Hepatocyte (in vitro differentiated cells): ENCODE measurements around the gene SOX18. TPM values are rescaled to one million over a fixed set of nuclear protein-coding genes. Genes with fewer than 3 reads are reported as not detected.

Experiments used
- DNase-seq: peaks from one replicate; pipeline ENCODE4 v3.0.0-alpha.2; 2016; ENCODE audit warnings: low spot score
- H2AFZ ChIP-seq: fragments of 200-600 bp; sonication (generic); 2 replicates; pipeline ENCODE4 v1.6.0; 2016; ENCODE audit warnings: antibody characterized with exemption, mild to moderate bottlenecking
- H3K27ac ChIP-seq: fragments of 200-600 bp; sonication (generic); 2 replicates; pipeline ENCODE4 v1.5.1; 2016; ENCODE audit warnings: mild to moderate bottlenecking
- H3K27me3 ChIP-seq: fragments of 200-600 bp; sonication (generic); 2 replicates; pipeline ENCODE4 v1.6.1; 2016
- H3K36me3 ChIP-seq: fragments of 200-600 bp; sonication (generic); replicated peaks from 2 replicates; pipeline ENCODE4 v1.5.1; 2016; ENCODE audit warnings: low read depth; ENCODE audit not compliant: insufficient read depth
- H3K4me1 ChIP-seq: fragments of 200-600 bp; sonication (generic); 2 replicates; pipeline ENCODE4 v1.5.1; 2016; ENCODE audit warnings: mild to moderate bottlenecking, moderate library complexity; ENCODE audit not compliant: insufficient read depth
- H3K4me2 ChIP-seq: fragments of 200-600 bp; sonication (generic); 2 replicates; pipeline ENCODE4 v1.6.0; 2016
- H3K4me3 ChIP-seq: fragments of 200-600 bp; sonication (generic); 2 replicates; pipeline ENCODE4 v1.5.1; 2016; ENCODE audit warnings: mild to moderate bottlenecking
- H3K79me2 ChIP-seq: fragments of 200-600 bp; sonication (generic); 2 replicates; pipeline ENCODE4 v1.6.0; 2017; ENCODE audit warnings: mild to moderate bottlenecking
- H3K9me2 ChIP-seq: fragments of 200-600 bp; sonication (generic); replicated peaks from 2 replicates; pipeline ENCODE4 v1.6.0; 2017; ENCODE audit warnings: mild to moderate bottlenecking; ENCODE audit not compliant: insufficient read depth
- H3K9me3 ChIP-seq: fragments of 200-600 bp; sonication (generic); 2 replicates; pipeline ENCODE4 v1.5.1; 2016; ENCODE audit warnings: low read depth, mild to moderate bottlenecking
- H4K20me1 ChIP-seq: fragments of 200-600 bp; sonication (generic); 2 replicates; pipeline ENCODE4 v1.6.0; 2016; ENCODE audit warnings: mild to moderate bottlenecking; ENCODE audit not compliant: insufficient read depth, poor library complexity, severe bottlenecking
- CTCF ChIP-seq: fragments of 200-600 bp; sonication (generic); IDR thresholded peaks from 2 replicates; pipeline ENCODE4 v1.5.1; 2016; ENCODE audit warnings: antibody characterized with exemption, mild to moderate bottlenecking; ENCODE audit not compliant: poor library complexity
- EZH2 ChIP-seq: fragments of 200-600 bp; sonication (generic); IDR thresholded peaks from 2 replicates; pipeline ENCODE4 v1.6.1; 2016; ENCODE audit warnings: antibody characterized with exemption, mild to moderate bottlenecking, borderline replicate concordance
- EZH2phosphoT487 ChIP-seq: fragments of 200-600 bp; sonication (generic); IDR thresholded peaks from one replicate; pipeline ENCODE4 v1.6.1; 2018; ENCODE audit warnings: antibody characterized with exemption, mild to moderate bottlenecking, low read depth, moderate library complexity; ENCODE audit not compliant: unreplicated experiment, severe bottlenecking
- WGBS: methylation state at CpG from one replicate; pipeline ENCODE4 v1.1.6; 2016; ENCODE audit warnings: low lambda C conversion rate; ENCODE audit errors: missing lambda C conversion rate; 5-methylcytosine and 5-hydroxymethylcytosine counted together
- microRNA-seq: library from miRNA; unstranded; fragments of <30 nt; microRNA quantifications from one replicate; pipeline ENCODE4, GENCODE V29; 2017
- polyA plus RNA-seq: library from polyadenylated mRNA; unstranded; fragments of >200 nt; fragmentation: Nextera tagmentation; extraction: Ambion mirVana; gene quantifications from 2 replicates; pipeline ENCODE4 v1.2.1, GENCODE V29; 2016
- small RNA-seq: library from RNA; depleted of rRNA; stranded (forward); fragments of <200 nt; gene quantifications from one replicate; pipeline ENCODE3, GENCODE V24; 2014
- total RNA-seq: library from RNA; depleted of rRNA; stranded (reverse); fragments of >200 nt; gene quantifications from 2 replicates; pipeline ENCODE4 v1.2.3, GENCODE V29; 2014

SOX18 gene
- total and polyA plus RNA-seq, 2 experiments from 2014 or later = 2.0 TPM; not detected in 1

GRCh38 chr20:64003960-64004725 is 45.3 kb downstream of the SOX18 start:
- peaks cover 13% of the 10 kb centered on the region for H4K20me1 ChIP-seq
- no peak for DNase-seq
- H3K36me3 ChIP-seq = peaks cover 3% of the 10 kb centered on the region
- TF ChIP-seq EZH2 (no peak), EZH2phosphoT487 (no peak), CTCF (no peak)
- no peaks in the 10 kb centered on the region for H3K9me2 ChIP-seq
- H2AFZ ChIP-seq = no peak overlapping the region
- peaks cover 7% of the 10 kb centered on the region for H3K79me2 ChIP-seq
- H3K9me3 ChIP-seq = peaks cover 3% of the 10 kb centered on the region
- 74% methylated on average over 7 of the region's 7 CpGs for WGBS
- H3K27me3 ChIP-seq = no peaks in the 10 kb centered on the region
- H3K4me2 ChIP-seq = no peak overlapping the region
- H3K4me3 ChIP-seq = no peak overlapping the region
- no peaks in the 10 kb centered on the region for H3K4me1 ChIP-seq
- no peak overlapping the region for H3K27ac ChIP-seq

DNA sequence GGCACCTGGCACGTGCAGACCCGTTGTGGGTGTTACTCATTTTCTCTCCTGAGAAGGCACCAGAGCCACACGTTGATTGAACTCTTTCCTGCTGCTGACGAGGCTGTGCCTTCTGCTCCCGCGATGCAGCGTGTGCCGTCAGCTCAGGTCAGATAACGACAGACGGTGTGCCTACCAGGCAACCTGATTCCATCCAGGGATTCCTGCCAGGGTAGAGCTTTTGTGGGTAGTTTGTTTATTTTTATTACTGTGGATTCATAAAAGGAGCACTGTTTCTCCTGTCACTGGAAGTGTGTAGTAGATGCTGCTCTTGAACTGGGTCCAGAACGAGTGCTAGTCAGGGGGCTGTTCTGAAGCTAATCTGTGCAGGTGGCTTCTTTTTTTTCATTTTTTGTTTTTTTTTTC is 47.8 kb downstream of the SOX18 start:
- no peaks in the 10 kb centered on the region for H3K27me3 ChIP-seq
- no peak overlapping the region for H3K27ac ChIP-seq
- H3K4me1 ChIP-seq = no peaks in the 10 kb centered on the region
- no peak for TF ChIP-seq EZH2phosphoT487
- no peak for TF ChIP-seq CTCF
- no peak for TF ChIP-seq EZH2
- no peaks in the 10 kb centered on the region for H3K79me2 ChIP-seq
- H3K9me2 ChIP-seq = no peaks in the 10 kb centered on the region
- no peak overlapping the region for H3K4me2 ChIP-seq
- H3K9me3 ChIP-seq = no peaks in the 10 kb centered on the region
- peaks cover 11% of the 10 kb centered on the region for H4K20me1 ChIP-seq
- no peak for DNase-seq
- 81% methylated on average over 11 of the region's 11 CpGs for WGBS
- H3K36me3 ChIP-seq = no peaks in the 10 kb centered on the region
- H2AFZ ChIP-seq = no peak overlapping the region
- no peak overlapping the region for H3K4me3 ChIP-seq

DNA sequence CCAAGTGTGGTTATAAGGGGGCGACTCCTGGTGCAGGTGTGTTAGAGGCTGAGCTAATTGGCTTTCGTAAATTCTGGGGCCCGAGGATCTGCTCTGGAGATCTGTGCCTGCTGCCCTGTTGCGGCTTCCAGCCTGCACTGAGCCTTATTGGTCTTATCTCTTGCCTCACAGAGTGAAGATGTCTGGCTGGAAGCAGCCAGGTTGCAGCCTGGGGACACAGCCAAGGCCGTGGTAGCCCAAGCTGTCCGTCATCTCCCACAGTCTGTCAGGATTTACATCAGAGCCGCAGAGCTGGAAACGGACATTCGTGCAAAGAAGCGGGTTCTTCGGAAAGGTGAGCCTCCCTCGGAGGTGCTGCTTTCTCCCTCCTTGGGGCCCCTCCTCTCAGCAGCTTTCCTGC is 48.5 kb downstream of the SOX18 start:
- no peaks in the 10 kb centered on the region for H3K36me3 ChIP-seq
- WGBS = 95% methylated on average over 12 of the region's 12 CpGs
- H3K9me2 ChIP-seq = no peaks in the 10 kb centered on the region
- no peak overlapping the region for H3K4me2 ChIP-seq
- no peaks in the 10 kb centered on the region for H3K27me3 ChIP-seq
- no peak for TF ChIP-seq EZH2
- no peak for TF ChIP-seq EZH2phosphoT487
- TF ChIP-seq CTCF = no peak
- H3K4me1 ChIP-seq = no peaks in the 10 kb centered on the region
- no peak overlapping the region for H2AFZ ChIP-seq
- DNase-seq = no peak
- H3K9me3 ChIP-seq = no peaks in the 10 kb centered on the region
- H3K79me2 ChIP-seq = no peaks in the 10 kb centered on the region
- no peak overlapping the region for H3K4me3 ChIP-seq
- H3K27ac ChIP-seq = no peak overlapping the region
- peaks cover 9% of the 10 kb centered on the region for H4K20me1 ChIP-seq

Small RNAs within 50 kb of the gene (microRNA-seq; reads per million reads assigned to microRNA genes)
- not detected for gene MIR6813

Small RNAs within 50 kb of the gene (small RNA-seq; reads per million reads assigned to genes)
- gene AL355803.1 = not detected
- gene MIR6813 = not detected

Other genes with a start within 250 kb of the SOX18 start
- 4.0 and 5.2 TPM in 2 replicates for gene ZBTB46, start 218.4 kb downstream of the SOX18 start, total RNA-seq
- gene ZBTB46, start 218.4 kb downstream of the SOX18 start, polyA plus RNA-seq = 2.0 and 3.2 TPM in 2 replicates
- not detected in 2 replicates for gene ABHD16B, start 188.1 kb downstream of the SOX18 start, total RNA-seq
- 0.68 and 0.95 TPM in 2 replicates for gene ABHD16B, start 188.1 kb downstream of the SOX18 start, polyA plus RNA-seq
- 83.2 and 86.2 TPM in 2 replicates for gene TPD52L2, start 184.4 kb downstream of the SOX18 start, total RNA-seq
- 93.8 and 98.1 TPM in 2 replicates for gene TPD52L2, start 184.4 kb downstream of the SOX18 start, polyA plus RNA-seq
- gene DNAJC5, start 154.5 kb downstream of the SOX18 start, total RNA-seq = 34.0 and 39.6 TPM in 2 replicates
- gene DNAJC5, start 154.5 kb downstream of the SOX18 start, polyA plus RNA-seq = 6.6 and 10.2 TPM in 2 replicates
- 18.5 and 20.0 TPM in 2 replicates for gene UCKL1, start 93.2 kb downstream of the SOX18 start, total RNA-seq
- gene UCKL1, start 93.2 kb downstream of the SOX18 start, polyA plus RNA-seq = 52.2 and 62.9 TPM in 2 replicates
- gene ZNF512B, start 79.7 kb downstream of the SOX18 start, total RNA-seq = 11.5 and 13.5 TPM in 2 replicates
- 10.1 and 12.4 TPM in 2 replicates for gene ZNF512B, start 79.7 kb downstream of the SOX18 start, polyA plus RNA-seq
- gene SAMD10, start 70.0 kb downstream of the SOX18 start, total RNA-seq = 1.1 and 1.6 TPM in 2 replicates
- 11.0 and 11.7 TPM in 2 replicates for gene SAMD10, start 70.0 kb downstream of the SOX18 start, polyA plus RNA-seq
- 35.6 and 41.3 TPM in 2 replicates for gene PRPF6, start 68.5 kb downstream of the SOX18 start, total RNA-seq
- gene PRPF6, start 68.5 kb downstream of the SOX18 start, polyA plus RNA-seq = 37.3 and 43.1 TPM in 2 replicates
- gene C20orf204, start 13.5 kb downstream of the SOX18 start, total RNA-seq = 0.57 and 0.72 TPM in 2 replicates
- 0.85 and 1.7 TPM in 2 replicates for gene C20orf204, start 13.5 kb downstream of the SOX18 start, polyA plus RNA-seq
- gene TCEA2, start 13.6 kb upstream of the SOX18 start, total RNA-seq = 23.8 and 26.0 TPM in 2 replicates
- gene TCEA2, start 13.6 kb upstream of the SOX18 start, polyA plus RNA-seq = 74.2 and 80.0 TPM in 2 replicates
- gene RGS19, start 29.9 kb upstream of the SOX18 start, total RNA-seq = 8.1 and 8.8 TPM in 2 replicates
- gene RGS19, start 29.9 kb upstream of the SOX18 start, polyA plus RNA-seq = 10.9 and 13.5 TPM in 2 replicates
- gene OPRL1, start 30.4 kb upstream of the SOX18 start, total RNA-seq = 1.1 and 1.5 TPM in 2 replicates
- gene OPRL1, start 30.4 kb upstream of the SOX18 start, polyA plus RNA-seq = 0.50 and 0.90 TPM in 2 replicates
- gene LKAAEAR1, start 34.8 kb upstream of the SOX18 start, total RNA-seq = not detected in 2 replicates
- gene LKAAEAR1, start 34.8 kb upstream of the SOX18 start, polyA plus RNA-seq = 0.91 and 1.2 TPM in 2 replicates
- gene NPBWR2, start 57.9 kb upstream of the SOX18 start, total RNA-seq = not detected in 2 replicates
- gene NPBWR2, start 57.9 kb upstream of the SOX18 start, polyA plus RNA-seq = not detected in 2 replicates
- gene MYT1, start 114.8 kb upstream of the SOX18 start, total RNA-seq = 0.03 and 0.08 TPM in 2 replicates
- gene MYT1, start 114.8 kb upstream of the SOX18 start, polyA plus RNA-seq = 0.05 and 0.06 TPM in 2 replicates
- 68.4 and 79.2 TPM in 2 replicates for gene PCMTD2, start 206.1 kb upstream of the SOX18 start, total RNA-seq
- 37.7 and 38.4 TPM in 2 replicates for gene PCMTD2, start 206.1 kb upstream of the SOX18 start, polyA plus RNA-seq